Esophagus squamous epithelium (tissue), 4 donors: ENCODE data around the gene FAM20A.

ENCODE experiments used
- CTCF ChIP-seq, 6 experiments: fragments of 450-650 bp in 4 of 6; fragments of 200-600 bp in 2 of 6; sonication (generic) in 2 of 6; IDR thresholded peaks; one replicate each; pipeline ENCODE4 v1.5.1; 2016 to 2019; ENCODE audit warnings: antibody characterized with exemption in 6 of 6, mild to moderate bottlenecking in 4 of 6, moderate library complexity in 4 of 6
- POLR2A ChIP-seq, 4 donors: fragments of 450-650 bp; IDR thresholded peaks; one replicate each; pipeline ENCODE4 v1.6.1; 2017; ENCODE audit warnings: antibody characterized with exemption in 4 of 4, mild to moderate bottlenecking in 4 of 4, moderate library complexity in 3 of 4

GRCh38 chr17:68567581-68567980 lies 33.6 kb downstream of the FAM20A start:
- TF ChIP-seq CTCF (IDR thresholded peaks at IDR 0.05) (no peak), POLR2A (IDR thresholded peaks at IDR 0.05) (no peak)
